Neutrophil (primary cell): Measurements from ENCODE around the gene MICAL3.

ENCODE experiments used
- H3K27ac ChIP-seq: fragments of 200-600 bp; sonication (generic); 2 replicates; pipeline ENCODE4 v1.5.1; 2016; ENCODE audit warnings: mild to moderate bottlenecking, moderate library complexity
- H3K27me3 ChIP-seq: fragments of 200-600 bp; sonication (generic); 2 replicates; pipeline ENCODE4 v1.6.0; 2016; ENCODE audit warnings: mild to moderate bottlenecking
- H3K36me3 ChIP-seq: fragments of 200-600 bp; sonication (generic); 2 replicates; pipeline ENCODE4 v1.5.1; 2017
- H3K4me1 ChIP-seq, 2 experiments: fragments of 200-600 bp in 1 of 2; sonication (generic) in 1 of 2; 1 replicate in 1 of 2; 2 replicates in 1 of 2; pipeline versions ENCODE4 v1.5.1 to v1.6.1; 2013 to 2016; ENCODE audit warnings: low read depth in 1 of 2, low read length in 1 of 2, mild to moderate bottlenecking in 1 of 2, moderate library complexity in 1 of 2; ENCODE audit not compliant: control insufficient read depth in 1 of 2, insufficient read depth in 1 of 2
- H3K4me3 ChIP-seq, 2 experiments: fragments of 200-600 bp in 1 of 2; sonication (generic) in 1 of 2; 1 replicate in 1 of 2; 2 replicates in 1 of 2; pipeline ENCODE4 v1.5.1; 2013 to 2016; ENCODE audit warnings: low read depth in 1 of 2, low read length in 1 of 2, mild to moderate bottlenecking in 1 of 2, moderate library complexity in 1 of 2
- H3K9me3 ChIP-seq: fragments of 200-600 bp; sonication (generic); 2 replicates; pipeline ENCODE4 v1.5.1; 2016
- CTCF ChIP-seq: fragments of 200-600 bp; sonication (generic); IDR thresholded peaks from 2 replicates; pipeline ENCODE4 v1.5.1; 2016; ENCODE audit warnings: antibody characterized with exemption

The MICAL3 gene

GRCh38 chr22:17860220-17860965 lies 164.0 kb downstream of the MICAL3 start:
- Histone ChIP-seq H3K9me3 (no peaks in the 10 kb centered on the region), H3K4me1 (no peaks in the 10 kb centered on the region), H3K36me3 (no peaks in the 10 kb centered on the region), H3K27me3 (no peaks in the 10 kb centered on the region), H3K4me3 (no peak overlapping the region), H3K27ac (no peak overlapping the region)
- no peak for TF ChIP-seq CTCF

GRCh38 chr22:17858033-17858432 lies 166.3 kb downstream of the MICAL3 start:
- no peak for TF ChIP-seq CTCF
- Histone ChIP-seq H3K27me3 (no peaks in the 10 kb centered on the region), H3K36me3 (no peaks in the 10 kb centered on the region), H3K4me1 (no peaks in the 10 kb centered on the region), H3K27ac (no peak overlapping the region), H3K4me3 (no peak overlapping the region), H3K9me3 (no peaks in the 10 kb centered on the region)

GRCh38 chr22:17855572-17856290 lies 168.6 kb downstream of the MICAL3 start:
- Histone ChIP-seq H3K36me3 (no peaks in the 10 kb centered on the region), H3K4me3 (no peak overlapping the region), H3K27ac (no peak overlapping the region), H3K27me3 (no peaks in the 10 kb centered on the region), H3K4me1 (no peaks in the 10 kb centered on the region), H3K9me3 (no peaks in the 10 kb centered on the region)
- TF ChIP-seq CTCF, result no peak

GRCh38 chr22:17853073-17853472 lies 171.3 kb downstream of the MICAL3 start:
- Histone ChIP-seq H3K27ac (no peak overlapping the region), H3K4me3 (no peak overlapping the region), H3K9me3 (no peaks in the 10 kb centered on the region), H3K36me3 (no peaks in the 10 kb centered on the region), H3K4me1 (no peaks in the 10 kb centered on the region), H3K27me3 (no peaks in the 10 kb centered on the region)
- no peak for TF ChIP-seq CTCF

- Histone ChIP-seq H3K27me3 (no peaks in the 10 kb centered on the region), H3K4me3 (no peak overlapping the region), H3K4me1 (no peaks in the 10 kb centered on the region), H3K9me3 (no peaks in the 10 kb centered on the region), H3K27ac (no peak overlapping the region), H3K36me3 (no peaks in the 10 kb centered on the region)
- TF ChIP-seq CTCF, result no peak
Observed at GRCh38 chr22:17851759-17852158, 172.6 kb downstream of the MICAL3 start.
